HepG2 (cell line): ENCODE results near the gene ARFGAP3.

Source experiments
- CEBPB ChIP-seq: IDR thresholded peaks from 2 replicates; pipeline ENCODE4 v1.6.1; 2011; ENCODE audit warnings: low read depth, low read length, improper control_type of control experiment, borderline replicate concordance
- CREM ChIP-seq, 2 experiments: sonication (generic) in 1 of 2; formaldehyde crosslinking in 1 of 2; IDR thresholded peaks; 2 replicates each; pipeline versions ENCODE4 v1.4.0 to v1.6.1; 2016 to 2020; ENCODE audit warnings: antibody characterized with exemption in 1 of 2, mild to moderate bottlenecking in 1 of 2, missing genetic modification reagents in 1 of 2
- CTCF ChIP-seq: sonication (generic); formaldehyde crosslinking; IDR thresholded peaks from 2 replicates; pipeline ENCODE4 v1.5.0; 2020; ENCODE audit warnings: mild to moderate bottlenecking, missing genetic modification reagents, moderate library complexity
- FOXP4 ChIP-seq: sonication (generic); formaldehyde crosslinking; IDR thresholded peaks from 2 replicates; pipeline ENCODE4 v1.4.0; 2020; ENCODE audit warnings: missing genetic modification reagents
- HNRNPH1 ChIP-seq: fragments of 200-400 bp; formaldehyde crosslinking; optimal IDR thresholded peaks from 2 replicates; pipeline ENCODE3; 2017; ENCODE audit warnings: mild to moderate bottlenecking, low read depth, low read length
- MAF1 ChIP-seq: sonication (generic); formaldehyde crosslinking; IDR thresholded peaks from 2 replicates; pipeline ENCODE4 v1.5.0; 2020; ENCODE audit warnings: missing genetic modification reagents, borderline replicate concordance
- MAZ ChIP-seq, 2 experiments: sonication (generic) in 1 of 2; formaldehyde crosslinking in 1 of 2; IDR thresholded peaks; 2 replicates each; pipeline versions ENCODE4 v1.5.0 to v1.6.1; 2012 to 2020; ENCODE audit warnings: low read depth in 2 of 2, mild to moderate bottlenecking in 2 of 2, borderline replicate concordance in 1 of 2, improper control_type of control experiment in 1 of 2, low read length in 1 of 2, missing genetic modification reagents in 1 of 2, moderate library complexity in 1 of 2
- RFX1 ChIP-seq: fragments of 450-650 bp; IDR thresholded peaks from 2 replicates; pipeline ENCODE4 v1.6.1; 2017
- RORA ChIP-seq: sonication (generic); formaldehyde crosslinking; IDR thresholded peaks from 2 replicates; pipeline ENCODE4 v1.5.0; 2020; ENCODE audit warnings: mild to moderate bottlenecking, missing genetic modification reagents, moderate library complexity
- TARDBP ChIP-seq: sonication (generic); formaldehyde crosslinking; IDR thresholded peaks from 2 replicates; pipeline ENCODE4 v1.8.0; 2022; ENCODE audit warnings: mild to moderate bottlenecking, missing genetic modification reagents
- ZBTB33 ChIP-seq: sonication (generic); formaldehyde crosslinking; IDR thresholded peaks from 2 replicates; pipeline ENCODE4 v1.4.0; 2020; ENCODE audit warnings: missing genetic modification reagents
- ZBTB40 ChIP-seq, 2 experiments: fragments of 450-650 bp in 1 of 2; sonication (generic) in 1 of 2; formaldehyde crosslinking in 1 of 2; IDR thresholded peaks; 2 replicates each; pipeline versions ENCODE4 v1.6.1 to v1.8.0; 2016 to 2022; ENCODE audit warnings: antibody characterized with exemption in 1 of 2, mild to moderate bottlenecking in 1 of 2, missing genetic modification reagents in 1 of 2
- ZNF121 ChIP-seq: sonication (generic); formaldehyde crosslinking; IDR thresholded peaks from 2 replicates; pipeline ENCODE4 v1.5.0; 2020; ENCODE audit warnings: mild to moderate bottlenecking, missing genetic modification reagents
- ZNF230 ChIP-seq: sonication (generic); formaldehyde crosslinking; IDR thresholded peaks from 2 replicates; pipeline ENCODE4 v1.4.0; 2020; ENCODE audit warnings: mild to moderate bottlenecking, missing genetic modification reagents

- TF ChIP-seq MAF1 (CRISPR knock-in tag) (no peak), CTCF (CRISPR knock-in tag) (peak; percentile 58), ZBTB33 (CRISPR knock-in tag) (no peak), ZBTB40 (IDR thresholded peaks at IDR 0.05) (no peak), ZBTB40 (CRISPR knock-in tag; IDR thresholded peaks at IDR 0.05) (no peak), MAZ (IDR thresholded peaks at IDR 0.05; ENCODE audit: borderline replicate concordance, low read depth, low read length) (no peak), MAZ (CRISPR knock-in tag; IDR thresholded peaks at IDR 0.05; ENCODE audit: low read depth) (no peak), TARDBP (CRISPR knock-in tag) (no peak), FOXP4 (CRISPR knock-in tag) (no peak), CREM (IDR thresholded peaks at IDR 0.05) (no peak), CREM (CRISPR knock-in tag; IDR thresholded peaks at IDR 0.05) (no peak), HNRNPH1 (no peak), ZNF230 (CRISPR knock-in tag) (no peak), RORA (CRISPR knock-in tag) (no peak), CEBPB (no peak), ZNF121 (CRISPR knock-in tag) (no peak), RFX1 (no peak)
Measured at GRCh38 chr22:42794551-42795510, 62.2 kb downstream of the ARFGAP3 start.
